ENCODE results near the gene SERPINA9.

Gene SERPINA9

GRCh38 chr14:94461526-94462218 is 14.3 kb downstream of the SERPINA9 start:
- DNase-seq, result no peak

GRCh38 chr14:94460631-94461416 is 15.2 kb downstream of the SERPINA9 start:
- DNase-seq, result peak; percentile 16

GRCh38 chr14:94458558-94459205 is 17.3 kb downstream of the SERPINA9 start:
- DNase-seq, result no peak

- DNase-seq, result no peak
Measured at GRCh38 chr14:94458096-94458495, 17.9 kb downstream of the SERPINA9 start.

GRCh38 chr14:94455928-94456327 is 20.1 kb downstream of the SERPINA9 start:
- no peak for DNase-seq

DNA sequence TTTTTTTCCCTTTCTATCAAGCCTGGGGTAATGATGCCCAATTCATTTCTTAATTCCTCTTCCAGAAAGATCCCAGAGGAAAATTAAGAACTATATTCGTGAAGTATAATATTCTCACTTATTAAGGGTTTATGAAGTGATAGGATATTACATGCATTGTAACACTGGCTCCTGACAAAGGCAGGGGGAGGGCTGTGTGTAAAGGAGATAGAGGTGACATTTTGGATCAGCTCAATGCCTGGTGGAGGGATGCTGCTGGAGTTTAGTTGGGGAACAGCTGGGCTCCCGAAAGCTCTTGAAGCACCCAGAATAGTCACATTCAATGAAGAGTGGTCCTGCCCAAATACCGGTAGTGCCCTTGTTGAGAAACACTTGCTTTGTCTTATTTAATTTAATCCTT is 24.2 kb downstream of the SERPINA9 start:
- DNase-seq, result no peak

- no peak for DNase-seq
Measured at GRCh38 chr14:94451091-94451771, 24.8 kb downstream of the SERPINA9 start.

DNA sequence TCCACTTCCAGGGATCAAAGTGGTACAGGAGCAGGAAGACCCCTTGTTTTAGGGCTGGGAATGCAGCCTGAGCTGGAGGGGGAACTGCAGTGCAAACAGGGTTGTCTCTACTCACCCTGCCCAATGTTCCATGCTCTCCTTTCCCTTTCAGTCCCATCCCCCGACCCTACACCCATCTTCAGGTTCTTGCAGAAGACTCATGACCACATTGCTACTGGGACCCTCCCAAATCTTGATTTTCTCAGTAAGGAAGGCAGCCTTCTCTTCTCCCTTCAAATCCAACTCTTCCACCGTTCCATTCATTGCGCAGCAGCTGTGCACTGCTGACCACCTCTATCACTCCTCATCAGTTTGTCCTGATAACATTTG is 25.3 kb downstream of the SERPINA9 start:
- DNase-seq, result no peak

- DNase-seq, result no peak
Measured at GRCh38 chr14:94449930-94450329, 26.1 kb downstream of the SERPINA9 start.

DNA sequence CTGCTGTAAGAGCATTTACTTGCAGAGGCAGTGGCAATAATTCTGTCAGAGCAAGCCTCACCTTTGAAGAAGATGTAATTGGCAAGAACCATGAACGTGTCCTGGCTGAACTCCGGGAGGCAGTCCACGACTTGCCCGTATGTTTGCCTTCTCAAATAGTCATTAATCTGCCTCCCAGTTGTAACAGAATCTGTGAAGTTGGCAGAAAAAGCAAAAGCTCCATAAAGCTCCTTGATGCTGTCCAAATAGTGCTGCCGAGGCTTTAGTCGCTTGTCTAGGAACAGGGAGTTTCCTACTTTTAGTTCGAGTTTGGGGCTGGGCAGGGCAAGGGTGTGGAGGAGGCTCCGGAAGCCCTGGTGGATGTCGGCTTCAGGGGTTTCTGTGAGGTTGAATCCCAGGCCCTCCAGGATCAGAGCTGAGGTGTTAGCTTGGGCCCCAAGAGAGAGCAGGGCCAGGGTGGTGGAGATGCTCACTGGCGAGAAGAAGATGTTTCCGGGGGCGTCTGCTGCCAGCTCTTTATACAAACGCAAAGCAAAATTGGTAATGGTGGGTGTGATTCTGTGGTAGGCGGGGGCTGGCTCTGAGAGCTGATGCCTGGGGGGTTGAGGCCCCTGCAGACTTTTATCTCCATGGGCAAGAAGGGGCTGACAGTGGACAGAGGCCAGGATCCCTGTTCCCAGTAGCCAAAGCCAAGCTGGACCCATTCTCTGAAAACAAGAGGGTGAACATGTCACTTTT is 27.8 kb downstream of the SERPINA9 start:
- no peak for DNase-seq

DNA sequence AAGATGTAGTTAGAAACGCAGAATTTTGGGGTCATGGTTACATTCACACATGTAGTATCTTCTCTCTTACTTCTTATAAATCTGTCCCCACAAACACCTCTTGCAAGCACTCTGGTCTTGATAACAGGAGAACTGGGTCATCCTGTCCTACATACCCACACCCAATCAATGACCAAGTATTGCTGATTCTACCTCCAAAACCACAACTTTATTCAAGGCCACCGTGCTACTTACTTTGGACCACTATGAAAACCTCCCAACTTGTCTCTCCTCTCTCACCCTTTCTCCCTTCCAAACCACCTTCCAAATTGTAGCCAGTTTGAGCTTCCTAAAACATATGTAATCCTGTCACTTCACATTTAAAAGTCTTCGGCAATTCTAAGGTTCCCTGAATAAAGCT is 28.8 kb downstream of the SERPINA9 start:
- no peak for DNase-seq

- DNase-seq, result no peak
Measured at GRCh38 chr14:94446126-94446525, 29.9 kb downstream of the SERPINA9 start.

DNA sequence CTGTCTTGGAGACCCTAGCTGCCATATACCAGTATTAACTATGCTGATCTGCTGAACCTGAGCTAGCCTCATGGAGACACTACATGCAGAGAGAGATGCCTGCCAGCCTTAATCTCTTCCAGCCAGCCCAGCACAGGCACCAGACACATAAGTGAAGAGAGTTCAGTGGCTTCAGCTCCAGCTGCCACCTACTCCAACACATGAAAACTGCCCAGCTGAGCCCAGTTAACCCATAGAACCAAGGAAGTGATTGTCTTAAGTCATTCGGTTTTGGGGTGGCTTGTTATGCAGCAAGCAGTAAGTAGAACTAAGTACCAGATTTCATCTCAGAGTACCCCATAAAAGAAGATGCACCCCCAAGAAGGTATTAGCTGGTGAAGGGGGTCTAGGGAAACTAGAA is 31.0 kb downstream of the SERPINA9 start:
- no peak for DNase-seq

- no peak for DNase-seq
Measured at GRCh38 chr14:94441531-94442205, 34.3 kb downstream of the SERPINA9 start.

- DNase-seq, result no peak
Measured at GRCh38 chr14:94441130-94441529, 34.9 kb downstream of the SERPINA9 start.

GRCh38 chr14:94439453-94440057 is 36.4 kb downstream of the SERPINA9 start:
- DNase-seq, result no peak

- DNase-seq, result no peak
Measured at GRCh38 chr14:94428610-94429009, 47.4 kb downstream of the SERPINA9 start.

- no peak for DNase-seq
Measured at GRCh38 chr14:94427016-94427613, 48.9 kb downstream of the SERPINA9 start.

DNA sequence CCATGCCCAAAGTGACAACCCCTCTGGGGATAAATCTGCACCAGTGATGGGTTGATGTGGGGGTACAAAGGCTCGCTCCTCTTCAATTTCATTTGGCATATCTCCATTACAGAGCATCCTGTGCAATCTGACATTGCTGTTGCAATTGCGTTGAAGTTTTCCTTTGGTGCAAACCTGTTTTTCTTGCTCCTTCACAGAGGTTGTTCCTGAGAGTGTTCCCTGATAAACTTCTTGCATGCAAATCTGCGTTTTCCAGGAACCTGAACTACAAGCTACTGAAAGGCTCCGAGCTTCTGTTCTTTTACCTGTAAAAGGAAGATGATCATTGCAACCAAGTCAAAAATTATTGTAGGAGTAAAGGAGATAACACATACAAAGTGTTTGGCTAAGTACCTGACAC is 49.5 kb downstream of the SERPINA9 start:
- no peak for DNase-seq

DNA sequence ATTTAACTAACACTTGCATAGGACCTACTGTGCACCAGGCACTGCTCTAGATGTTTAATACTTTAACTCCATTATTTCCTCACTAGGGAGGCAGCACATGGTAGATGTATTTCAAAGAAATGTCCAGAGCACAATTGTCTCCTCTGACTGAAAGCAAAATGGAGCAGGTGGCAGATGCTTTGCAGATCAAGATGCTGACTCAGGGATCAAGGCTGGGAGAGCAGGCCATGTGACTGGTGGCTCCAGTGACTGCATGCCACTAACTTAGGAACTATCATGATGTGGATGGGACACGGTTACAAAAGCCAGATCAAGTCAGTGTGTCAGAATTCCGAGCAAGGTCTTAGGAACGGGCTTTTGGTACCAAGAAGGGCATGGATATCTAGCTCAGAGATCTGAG is 51.6 kb downstream of the SERPINA9 start:
- DNase-seq, result no peak

DNA sequence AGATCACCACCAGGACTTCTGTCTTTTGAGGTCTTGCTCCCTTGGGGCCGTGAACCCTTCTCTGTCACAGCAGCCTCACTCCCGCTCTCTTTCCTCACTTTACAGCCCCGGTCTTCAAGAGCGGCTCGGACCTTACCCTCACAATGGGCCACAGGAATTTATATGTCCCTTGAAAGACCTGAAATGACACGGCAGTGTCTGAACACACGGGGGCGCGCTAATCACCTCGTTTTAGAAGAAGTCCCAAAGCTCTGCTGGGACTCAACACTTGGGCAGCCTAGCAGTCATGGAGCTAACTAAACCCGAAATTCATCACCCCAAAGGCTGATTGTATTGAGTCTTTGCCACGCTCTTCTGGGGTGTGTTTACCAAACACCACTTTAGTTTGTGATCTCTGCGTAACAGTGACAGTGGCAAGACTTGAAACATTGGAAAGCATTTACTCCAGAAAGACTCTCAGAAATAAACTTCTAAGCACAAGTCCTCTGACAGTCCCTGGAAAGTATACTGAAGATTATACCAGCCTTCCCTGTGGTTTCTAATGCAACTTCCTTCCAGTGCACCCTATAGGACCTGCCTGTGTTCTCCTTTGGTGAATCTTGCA is 52.4 kb downstream of the SERPINA9 start:
- DNase-seq, result peak; percentile 19
